Right renal cortex interstitium (tissue), 3 donors: ENCODE measurements around the gene MISP3. TPM values are rescaled to one million over a fixed set of nuclear protein-coding genes. Genes with fewer than 3 reads are reported as not detected.

Experiments
- DNase-seq, 3 donors: peaks; one replicate each; pipeline ENCODE4 v3.0.0-alpha.2; 2013; ENCODE audit warnings: low read depth in 3 of 3, low spot score in 2 of 3
- polyA plus RNA-seq, 3 donors: library from polyadenylated mRNA; unstranded; fragments of 120-200 nt; gene quantifications; one replicate each; pipeline ENCODE4 v1.2.1, GENCODE V29; 2013; ENCODE audit not compliant: insufficient read length in 3 of 3

The MISP3 gene
- polyA plus RNA-seq, 3 donors = 4.7 to 7.0 (median 5.0) TPM

DNA sequence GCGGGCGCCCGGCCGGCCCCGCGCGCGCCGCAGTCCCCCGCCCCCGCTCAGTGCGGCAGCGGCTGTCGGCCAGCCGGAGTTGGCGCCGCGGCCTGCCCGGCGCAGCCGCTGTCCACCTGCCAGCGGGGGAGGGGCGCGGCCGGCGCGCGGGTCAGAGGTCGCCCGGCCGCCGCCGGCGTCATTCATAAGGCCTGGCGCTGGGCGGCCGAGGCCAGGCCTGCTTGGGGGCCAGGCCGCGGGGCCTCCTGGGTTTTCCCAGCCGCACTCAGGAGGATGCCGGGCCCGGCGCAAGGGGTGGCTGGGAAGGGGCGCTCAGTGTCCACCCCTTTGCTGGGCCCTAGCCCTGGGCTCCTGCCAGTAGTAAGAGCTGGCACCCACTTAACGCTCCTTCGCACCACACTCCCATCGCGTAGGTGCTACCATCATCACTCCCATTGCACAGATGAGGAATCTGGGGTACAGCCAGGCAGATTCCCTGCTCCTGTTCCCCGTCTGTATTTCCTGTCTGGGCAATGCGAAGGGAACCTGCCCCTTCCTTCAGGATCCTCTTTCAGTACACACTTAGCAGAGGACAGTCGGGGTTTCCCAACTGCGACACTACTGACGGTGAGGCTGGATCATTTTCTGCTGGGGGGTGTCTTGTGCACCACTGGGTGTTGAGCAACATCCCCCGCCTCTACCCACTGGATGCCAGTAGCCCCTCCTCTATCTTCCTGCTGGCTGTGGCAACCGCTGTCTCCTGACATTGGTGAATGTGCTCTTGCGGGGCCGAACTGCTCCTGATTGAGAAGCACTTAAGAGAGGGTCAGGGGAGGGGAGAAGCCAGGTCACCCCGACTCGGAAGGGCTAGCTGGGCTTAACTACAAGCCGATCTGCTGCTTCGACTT lies 45.8 kb downstream of the MISP3 start:
- DNase-seq = no peak

DNA sequence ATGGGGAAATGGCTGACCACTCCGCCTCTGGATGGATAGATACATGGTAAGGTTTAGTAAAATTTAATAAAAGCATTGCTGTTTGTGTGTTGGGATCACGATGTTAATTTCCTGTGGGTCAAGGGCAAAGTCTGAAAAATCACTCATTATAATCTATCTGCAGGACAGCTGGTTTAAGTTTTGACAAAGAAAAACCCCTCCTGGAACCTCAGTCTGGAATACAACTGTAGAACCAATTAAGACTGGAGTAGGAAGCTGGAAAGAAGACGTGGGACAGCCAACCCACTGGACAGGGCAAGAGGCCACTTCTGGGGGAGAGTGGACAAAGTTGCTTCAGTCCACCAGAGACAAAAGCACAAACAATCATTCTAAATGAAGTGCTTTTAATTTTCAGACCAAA lies 46.6 kb downstream of the MISP3 start:
- DNase-seq = no peak

GRCh38 chr19:14119644-14120496 lies 47.3 kb downstream of the MISP3 start:
- no peak for DNase-seq

DNA sequence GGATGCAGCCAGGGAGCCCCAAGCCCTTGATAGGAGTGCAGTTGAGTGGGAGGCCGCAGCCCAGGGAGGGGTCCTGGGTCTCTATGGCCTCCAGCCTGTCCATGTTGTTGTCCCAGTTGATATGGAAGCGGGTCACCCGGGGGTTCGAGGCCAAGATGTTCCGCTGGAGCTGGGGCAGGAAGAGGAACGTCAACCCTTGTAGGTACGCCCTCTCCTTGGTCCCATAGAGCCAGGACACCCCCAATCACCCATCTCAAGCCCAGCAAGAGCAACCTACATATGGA lies 47.9 kb downstream of the MISP3 start:
- DNase-seq = no peak

DNA sequence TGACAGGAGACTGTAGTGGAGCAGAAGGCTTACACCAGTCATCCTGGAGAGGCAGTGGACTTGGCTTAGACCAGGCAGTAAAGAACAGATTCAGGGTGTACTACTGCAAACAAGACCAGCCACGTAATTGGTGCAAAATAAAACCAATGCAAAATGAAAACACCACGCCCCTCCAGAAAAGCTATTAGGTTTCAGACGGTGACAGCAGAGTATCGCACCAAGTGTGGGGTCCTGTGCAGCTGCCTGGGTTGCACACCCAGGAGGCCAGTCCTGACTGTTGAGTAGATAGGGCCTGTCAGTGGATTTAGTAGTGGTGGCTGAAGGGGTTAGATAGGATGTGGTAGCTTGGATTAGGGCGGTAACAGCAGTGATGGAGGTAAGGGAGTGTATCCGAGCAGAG lies 50.3 kb downstream of the MISP3 start:
- no peak for DNase-seq

Other genes with a start within 250 kb of the MISP3 start
- 1 to 10 TPM in 1 of 3 donors, under 1 TPM in 2; 0.76 to 1.1 (median 0.89) TPM for gene NANOS3, start 195.7 kb upstream of the MISP3 start, polyA plus RNA-seq
- gene BRME1, start 166.7 kb upstream of the MISP3 start, polyA plus RNA-seq = 1 to 10 TPM; 4.6 to 4.8 (median 4.7) TPM
- 10 to 100 TPM; 20.1 to 23.3 (median 20.7) TPM for gene CC2D1A, start 166.6 kb upstream of the MISP3 start, polyA plus RNA-seq
- gene PODNL1, start 134.4 kb upstream of the MISP3 start, polyA plus RNA-seq = under 1 TPM; 0.71 to 0.95 (median 0.85) TPM
- 10 to 100 TPM; 28.5 to 29.4 (median 28.6) TPM for gene DCAF15, start 120.3 kb upstream of the MISP3 start, polyA plus RNA-seq
- 1 to 10 TPM; 7.4 to 9.3 (median 7.8) TPM for gene RFX1, start 66.5 kb upstream of the MISP3 start, polyA plus RNA-seq
- not detected for gene RLN3, start 44.6 kb upstream of the MISP3 start, polyA plus RNA-seq
- gene IL27RA, start 41.0 kb upstream of the MISP3 start, polyA plus RNA-seq = 1 to 10 TPM; 6.9 to 7.8 (median 7.3) TPM
- gene PALM3, start 10.7 kb upstream of the MISP3 start, polyA plus RNA-seq = 10 to 100 TPM; 22.4 to 25.8 (median 23.1) TPM
- under 1 TPM in 1 of 3 donors, not detected in 2; 0.08 TPM for gene C19orf67, start 13.0 kb downstream of the MISP3 start, polyA plus RNA-seq
- gene SAMD1, start 18.0 kb downstream of the MISP3 start, polyA plus RNA-seq = 10 to 100 TPM; 30.6 to 35.4 (median 31.6) TPM
- 10 to 100 TPM; 82.2 to 94.4 (median 86.0) TPM for gene PRKACA, start 45.0 kb downstream of the MISP3 start, polyA plus RNA-seq
- gene ASF1B, start 63.8 kb downstream of the MISP3 start, polyA plus RNA-seq = 10 to 100 TPM; 15.7 to 19.0 (median 16.3) TPM
- 10 to 100 TPM; 30.9 to 37.7 (median 32.3) TPM for gene ADGRL1, start 133.4 kb downstream of the MISP3 start, polyA plus RNA-seq